ENCODE measurements around the gene CRYBB1. TPM values are rescaled to one million over a fixed set of nuclear protein-coding genes. Genes with fewer than 3 reads are reported as not detected.
"Not testable (repeated sequence)": the region's sequence is repeated elsewhere in the genome, so short reads cannot be mapped to it uniquely, and the experiment has no call there.

The CRYBB1 gene
- total RNA-seq, 1 donor from 2014 or later: not detected

- no peaks in the 10 kb centered on the region for H3K36me3 ChIP-seq
- no peaks in the 10 kb centered on the region for H3K4me1 ChIP-seq
- TF ChIP-seq CTCF (IDR thresholded peaks at IDR 0.05) (no peak), POLR2AphosphoS5 (IDR thresholded peaks at IDR 0.05; ENCODE audit: insufficient read depth in 1 of 2, low read depth in 1 of 2) (no peak), POLR2A (IDR thresholded peaks at IDR 0.05) (no peak)
- DNase-seq (ENCODE audit: extremely low spot score in 2 of 2): no peak
- H3K9me3 ChIP-seq: no peaks in the 10 kb centered on the region
- H3K4me3 ChIP-seq: no peak overlapping the region
- no peak overlapping the region for H3K27ac ChIP-seq
- intact Hi-C loops (cut with DNase I): no loop called here
- H3K27me3 ChIP-seq: no peaks in the 10 kb centered on the region
Observed at GRCh38 chr22:26618455-26618854, 628 bp upstream of the CRYBB1 start.

- Histone ChIP-seq H3K9me3 (no peaks in the 10 kb centered on the region), H3K36me3 (no peaks in the 10 kb centered on the region), H3K27me3 (no peaks in the 10 kb centered on the region), H3K27ac (no peak overlapping the region), H3K4me1 (no peaks in the 10 kb centered on the region), H3K4me3 (no peak overlapping the region)
- no peak for DNase-seq (ENCODE audit: extremely low spot score in 2 of 2)
- TF ChIP-seq POLR2AphosphoS5 (IDR thresholded peaks at IDR 0.05; ENCODE audit: insufficient read depth in 1 of 2, low read depth in 1 of 2): no peak
- no peak for TF ChIP-seq POLR2A (IDR thresholded peaks at IDR 0.05)
- no peak for TF ChIP-seq CTCF (IDR thresholded peaks at IDR 0.05)
- intact Hi-C loops (cut with DNase I): no loop called here
Observed at GRCh38 chr22:26616650-26617049, 1.2 kb downstream of the CRYBB1 start.

GRCh38 chr22:26615830-26616435 lies 1.9 kb downstream of the CRYBB1 start:
- H3K27me3 ChIP-seq: no peaks in the 10 kb centered on the region

GRCh38 chr22:26615149-26615548 lies 2.7 kb downstream of the CRYBB1 start:
- Histone ChIP-seq H3K9me3 (no peaks in the 10 kb centered on the region), H3K27me3 (no peaks in the 10 kb centered on the region), H3K36me3 (no peaks in the 10 kb centered on the region), H3K4me1 (peaks cover 6% of the 10 kb centered on the region), H3K4me3 (no peak overlapping the region), H3K27ac (no peak overlapping the region)
- DNase-seq (ENCODE audit: extremely low spot score in 2 of 2): no peak
- TF ChIP-seq POLR2AphosphoS5 (IDR thresholded peaks at IDR 0.05; ENCODE audit: insufficient read depth in 1 of 2, low read depth in 1 of 2) (no peak), CTCF (IDR thresholded peaks at IDR 0.05) (no peak), POLR2A (IDR thresholded peaks at IDR 0.05) (no peak)
- intact Hi-C loops (cut with DNase I): no loop called here

More at GRCh38 chr22:26615830-26616435, 1.9 kb downstream of the CRYBB1 start:
- Histone ChIP-seq H3K36me3 (no peaks in the 10 kb centered on the region), H3K4me3 (no peak overlapping the region), H3K27ac (no peak overlapping the region), H3K4me1 (no peaks in the 10 kb centered on the region), H3K9me3 (no peaks in the 10 kb centered on the region)
- TF ChIP-seq POLR2AphosphoS5 (IDR thresholded peaks at IDR 0.05; ENCODE audit: insufficient read depth in 1 of 2, low read depth in 1 of 2) (no peak), POLR2A (IDR thresholded peaks at IDR 0.05) (no peak), CTCF (IDR thresholded peaks at IDR 0.05) (no peak)
- intact Hi-C loops (cut with DNase I): no loop called here
- no peak for DNase-seq (ENCODE audit: extremely low spot score in 2 of 2)

- H3K27me3 ChIP-seq: no peaks in the 10 kb centered on the region
- H3K4me3 ChIP-seq: no peak overlapping the region
- intact Hi-C loops (cut with DNase I): no loop called here
- H3K36me3 ChIP-seq: no peaks in the 10 kb centered on the region
- TF ChIP-seq POLR2AphosphoS5 (IDR thresholded peaks at IDR 0.05; ENCODE audit: insufficient read depth in 1 of 2, low read depth in 1 of 2) (no peak), CTCF (IDR thresholded peaks at IDR 0.05) (no peak), POLR2A (IDR thresholded peaks at IDR 0.05) (no peak)
- H3K9me3 ChIP-seq: no peaks in the 10 kb centered on the region
- DNase-seq (ENCODE audit: extremely low spot score in 2 of 2): no peak
- H3K27ac ChIP-seq: no peak overlapping the region
- peaks cover 6% of the 10 kb centered on the region for H3K4me1 ChIP-seq
Observed at GRCh38 chr22:26614322-26614721, 3.5 kb downstream of the CRYBB1 start.

GRCh38 chr22:26613753-26614152 lies 4.1 kb downstream of the CRYBB1 start:
- intact Hi-C loops (cut with DNase I): not testable (repeated sequence)

More at GRCh38 chr22:26613753-26614152, 4.1 kb downstream of the CRYBB1 start:
- not testable (repeated sequence) for H3K4me1 ChIP-seq; DNase-seq (ENCODE audit: extremely low spot score in 2 of 2); H3K27ac ChIP-seq; H3K9me3 ChIP-seq; H3K27me3 ChIP-seq; H3K36me3 ChIP-seq; H3K4me3 ChIP-seq
